HCT116 (cell line): ENCODE results near the gene TNF. TPM values are rescaled to one million over a fixed set of nuclear protein-coding genes. Genes with fewer than 3 reads are reported as not detected.

Experiments used
- ATAC-seq: fragments of 200-7000 bp; cut with Tn5 transposase; 2 replicates; pipeline ENCODE4 v1.9.1; 2020; ENCODE audit warnings: mild to moderate bottlenecking, moderate library complexity
- BruUV-seq: library from RNA; stranded (reverse); fragments of 400-500 nt; replicated peaks from 2 replicates; lab custom pipeline; 2021; lab: Mats Ljungman, UMichigan
- CTCF ChIA-PET: fragments of 300-600 bp; sonication (Branson Sonifier 250); formaldehyde crosslinking; loops from one replicate; lab custom pipeline; 2021; ENCODE audit warnings: antibody characterized with exemption; lab: Charles Lee
- POLR2A ChIA-PET: fragments of 300-600, 350-600 bp; sonication (Branson Sonifier 250); formaldehyde crosslinking; loops from one replicate; lab custom pipeline; 2021; ENCODE audit warnings: antibody characterized with exemption; lab: Charles Lee
- RAD21 ChIA-PET, 2 experiments: fragments of 300-600 bp; sonication (Branson Sonifier 250); formaldehyde crosslinking; loops; one replicate each; lab custom pipeline; 2023; ENCODE audit warnings: low total read pairs in 2 of 2; ENCODE audit not compliant: uncharacterized antibody in 2 of 2, unreplicated experiment in 2 of 2, low non-redundant PET in 1 of 2; lab: Charles Lee
- DNase-seq: peaks from one replicate; pipeline ENCODE4 v3.0.0-alpha.2; 2010; ENCODE audit warnings: low read depth, low spot score
- H2AFZ ChIP-seq: fragments of 200-600 bp; shearing (Covaris generic), sonication (generic); 2 replicates; pipeline ENCODE4 v1.6.1; 2017; ENCODE audit warnings: low read depth, mixed run types, mixed read lengths, antibody characterized with exemption, low read length; ENCODE audit not compliant: poor library complexity, severe bottlenecking
- H3K27ac ChIP-seq: 2 replicates; pipeline ENCODE4 v1.5.1; 2012; ENCODE audit warnings: low read depth, low read length
- H3K27me3 ChIP-seq: fragments of 200-600 bp; sonication (generic); 2 replicates; pipeline ENCODE4 v1.6.1; 2016; ENCODE audit warnings: mixed run types, low read length, mixed read lengths; ENCODE audit not compliant: insufficient read depth
- H3K36me3 ChIP-seq, 2 experiments: fragments of 200-500 bp in 1 of 2; fragments of 200-600 bp in 1 of 2; sonication (Bioruptor generic) in 1 of 2; sonication (generic) in 1 of 2; 2 replicates each; pipeline versions ENCODE4 v1.5.1 to v1.6.1; 2014 to 2016; ENCODE audit warnings: low read length in 2 of 2, inconsistent platforms in 1 of 2, mixed read lengths in 1 of 2, mixed run types in 1 of 2; ENCODE audit not compliant: insufficient read depth in 2 of 2, control insufficient read depth in 1 of 2
- H3K4me1 ChIP-seq, 2 experiments: fragments of 200-600 bp in 1 of 2; sonication (generic) in 1 of 2; 2 replicates each; pipeline versions ENCODE4 v1.5.1 to v1.6.1; 2012 to 2017; ENCODE audit warnings: low read length in 2 of 2, inconsistent platforms in 1 of 2, mild to moderate bottlenecking in 1 of 2, mixed read lengths in 1 of 2, mixed run types in 1 of 2, moderate library complexity in 1 of 2; ENCODE audit not compliant: insufficient read depth in 2 of 2, control insufficient read depth in 1 of 2
- H3K4me2 ChIP-seq: fragments of 200-600 bp; sonication (generic); 2 replicates; pipeline ENCODE4 v1.6.1; 2017; ENCODE audit warnings: mixed run types, low read length, mixed read lengths
- H3K4me3 ChIP-seq, 2 experiments: fragments of 200-600 bp in 1 of 2; sonication (generic) in 1 of 2; replicated peaks in 1 of 2; 2 replicates each; pipeline ENCODE4 v1.5.1; 2011 to 2016; ENCODE audit warnings: low read length in 2 of 2, control low read depth in 1 of 2, low read depth in 1 of 2, mild to moderate bottlenecking in 1 of 2, mixed read lengths in 1 of 2, mixed run types in 1 of 2
- H3K79me2 ChIP-seq: fragments of 200-600 bp; sonication (generic); 2 replicates; pipeline ENCODE4 v1.6.1; 2017; ENCODE audit warnings: mild to moderate bottlenecking, mixed run types, low read length, moderate library complexity, mixed read lengths; ENCODE audit not compliant: insufficient read depth
- H3K9ac ChIP-seq: fragments of 200-600 bp; sonication (generic); 2 replicates; pipeline ENCODE4 v1.6.1; 2016; ENCODE audit warnings: low read length, mixed read lengths
- H3K9me2 ChIP-seq: fragments of 200-600 bp; sonication (generic), shearing (Covaris generic); 2 replicates; pipeline ENCODE4 v1.6.1; 2017; ENCODE audit warnings: mixed run types, mild to moderate bottlenecking, moderate library complexity; ENCODE audit not compliant: insufficient read depth
- H3K9me3 ChIP-seq, 2 experiments: fragments of 200-500 bp in 1 of 2; fragments of 200-600 bp in 1 of 2; sonication (Bioruptor generic) in 1 of 2; sonication (generic) in 1 of 2; 2 replicates each; pipeline ENCODE4 v1.6.1; 2014 to 2017; ENCODE audit warnings: low read length in 2 of 2, mixed read lengths in 2 of 2, inconsistent platforms in 1 of 2, low read depth in 1 of 2, mild to moderate bottlenecking in 1 of 2, mixed run types in 1 of 2, moderate library complexity in 1 of 2; ENCODE audit not compliant: control insufficient read depth in 1 of 2, insufficient read depth in 1 of 2
- H4K20me1 ChIP-seq: fragments of 200-600 bp; sonication (generic), shearing (Covaris generic); 2 replicates; pipeline ENCODE4 v1.6.1; 2017; ENCODE audit warnings: mixed run types, mild to moderate bottlenecking, moderate library complexity; ENCODE audit not compliant: insufficient read depth
- EZH2phosphoT487 ChIP-seq: fragments of 200-600 bp; IDR thresholded peaks from 2 replicates; pipeline ENCODE4 v1.6.1; 2018; ENCODE audit warnings: antibody characterized with exemption, borderline replicate concordance
- JUND ChIP-seq: IDR thresholded peaks from 2 replicates; pipeline ENCODE4 v1.6.1; 2012
- POLR2AphosphoS5 ChIP-seq: IDR thresholded peaks from 2 replicates; pipeline ENCODE4 v1.6.1; 2011; ENCODE audit warnings: mild to moderate bottlenecking, low read depth, low read length, moderate library complexity
- REST ChIP-seq: IDR thresholded peaks from 2 replicates; pipeline ENCODE4 v1.6.1; 2012; ENCODE audit warnings: low read depth
- intact Hi-C: fragments of 100-400 bp; cut with micrococcal nuclease; formaldehyde crosslinking; loops from 2 replicates; pipeline ENCODE4 v1.10.0; 2022
- total RNA-seq: library from RNA; stranded (reverse); gene quantifications from one replicate; pipeline ENCODE4 v1.2.1, GENCODE V29; 2021; ENCODE audit not compliant: unreplicated experiment

TNF gene
- total RNA-seq, 1 experiment from 2014 or later = 0.59 TPM

GRCh38 chr6:31544676-31545075 lies 30.7 kb upstream of the TNF start (continued):
- TF ChIP-seq REST (no peak), JUND (no peak), EZH2phosphoT487 (no peak)

GRCh38 chr6:31545291-31545690 lies 30.1 kb upstream of the TNF start:
- Histone ChIP-seq H3K9me2 (no peaks in the 10 kb centered on the region), H3K27me3 (no peaks in the 10 kb centered on the region), H2AFZ (no peak overlapping the region), H3K9me3 (no peaks in the 10 kb centered on the region), H3K79me2 (peaks cover 35% of the 10 kb centered on the region), H3K36me3 (peaks cover 9% of the 10 kb centered on the region in 2 experiments), H3K27ac (no peak overlapping the region), H3K4me2 (no peak overlapping the region), H4K20me1 (peaks cover 8% of the 10 kb centered on the region; the same call in 1 of the 2 replicates), H3K4me3 (no peak overlapping the region), H3K4me1 (peaks cover 22 to 36% of the 10 kb centered on the region in 2 experiments), H3K9ac (no peak overlapping the region)
- TF ChIP-seq JUND = no peak
- TF ChIP-seq EZH2phosphoT487 = no peak
- no peak for TF ChIP-seq POLR2AphosphoS5
- ATAC-seq (no peak), DNase-seq (no peak)
- intact Hi-C loops = loop anchor here (10.0 kb wide), 1 partner anchor 290 kb away; no protein-coding TSS in a partner anchor
- no TSS peak for BruUV-seq
- ChIA-PET CTCF (interaction anchor here (5.0 kb wide), 1 partner anchor 53 kb away, joined by 78 read pairs; no protein-coding TSS in a partner anchor), POLR2A (no interaction called here), RAD21 (no interaction called here)
